Measurements from ENCODE around the gene BEND5.

DNA sequence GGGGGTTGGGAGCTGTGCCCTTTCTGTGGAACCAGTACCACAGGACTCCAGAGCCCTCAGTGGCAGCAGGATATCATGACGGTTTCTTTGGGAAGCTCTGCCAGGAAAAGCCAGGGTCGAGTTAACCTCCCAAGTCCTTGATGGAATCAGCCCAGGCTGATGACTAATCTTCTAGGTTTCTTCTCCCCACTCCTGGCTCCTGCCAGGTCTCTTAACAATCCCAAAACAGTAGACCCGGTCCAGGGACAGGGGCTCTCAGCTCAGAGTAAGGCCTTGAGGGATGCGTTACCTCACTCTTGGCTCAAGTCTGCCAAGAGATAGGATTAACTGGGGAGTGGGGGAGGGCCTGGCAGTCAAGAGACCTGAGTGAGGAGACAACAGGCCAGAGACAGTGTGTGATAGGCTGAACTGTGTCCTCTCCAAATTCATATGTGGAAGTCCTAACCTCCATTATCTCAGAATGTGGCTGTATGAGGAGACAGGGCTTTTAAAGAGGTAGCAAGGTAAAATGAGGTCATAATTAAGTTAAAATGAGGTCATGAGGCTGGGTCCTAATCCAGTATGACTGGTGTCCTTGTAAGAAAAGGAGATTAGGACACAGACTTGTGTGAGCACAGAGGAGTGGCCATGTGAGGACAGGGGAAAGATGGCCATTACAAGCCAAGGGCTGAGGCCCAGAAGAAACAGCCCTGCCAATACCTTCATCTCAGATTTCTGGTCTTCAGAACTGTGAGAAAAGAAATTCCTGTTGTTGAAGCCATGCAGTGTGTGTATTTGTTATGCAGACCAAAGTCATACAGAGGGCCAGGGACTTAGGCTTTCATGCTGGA, 95.0 kb downstream of the BEND5 start:
- TF ChIP-seq, protein P1, sequence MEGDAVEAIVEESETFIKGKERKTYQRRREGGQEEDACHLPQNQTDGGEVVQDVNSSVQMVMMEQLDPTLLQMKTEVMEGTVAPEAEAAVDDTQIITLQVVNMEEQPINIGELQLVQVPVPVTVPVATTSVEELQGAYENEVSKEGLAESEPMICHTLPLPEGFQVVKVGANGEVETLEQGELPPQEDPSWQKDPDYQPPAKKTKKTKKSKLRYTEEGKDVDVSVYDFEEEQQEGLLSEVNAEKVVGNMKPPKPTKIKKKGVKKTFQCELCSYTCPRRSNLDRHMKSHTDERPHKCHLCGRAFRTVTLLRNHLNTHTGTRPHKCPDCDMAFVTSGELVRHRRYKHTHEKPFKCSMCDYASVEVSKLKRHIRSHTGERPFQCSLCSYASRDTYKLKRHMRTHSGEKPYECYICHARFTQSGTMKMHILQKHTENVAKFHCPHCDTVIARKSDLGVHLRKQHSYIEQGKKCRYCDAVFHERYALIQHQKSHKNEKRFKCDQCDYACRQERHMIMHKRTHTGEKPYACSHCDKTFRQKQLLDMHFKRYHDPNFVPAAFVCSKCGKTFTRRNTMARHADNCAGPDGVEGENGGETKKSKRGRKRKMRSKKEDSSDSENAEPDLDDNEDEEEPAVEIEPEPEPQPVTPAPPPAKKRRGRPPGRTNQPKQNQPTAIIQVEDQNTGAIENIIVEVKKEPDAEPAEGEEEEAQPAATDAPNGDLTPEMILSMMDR (IDR thresholded peaks at IDR 0.05), result no peak
- TF ChIP-seq POLR2A (IDR thresholded peaks at IDR 0.05), result no peak
